DND-41 (cell line): Measurements from ENCODE around the gene KCNJ6.

Experiments used
- ATAC-seq: fragments of 200-7000 bp; cut with Tn5 transposase; 3 replicates; pipeline ENCODE4 v1.9.1; 2021; ENCODE audit warnings: low read depth; ENCODE audit not compliant: insufficient read depth
- DNase-seq: peaks from one replicate; pipeline ENCODE4 v3.0.0-alpha.2; 2020
- H2AFZ ChIP-seq: 2 replicates; pipeline ENCODE4 v1.6.0; 2012; ENCODE audit warnings: low read depth, low read length
- H3K27ac ChIP-seq: 2 replicates; pipeline ENCODE4 v1.5.1; 2012; ENCODE audit warnings: low read length, inconsistent platforms
- H3K27me3 ChIP-seq: fragments of 200-600 bp; sonication (generic); 2 replicates; pipeline ENCODE4 v1.6.0; 2012; ENCODE audit warnings: low read length, mild to moderate bottlenecking, inconsistent platforms; ENCODE audit not compliant: insufficient read depth, poor library complexity
- H3K36me3 ChIP-seq: 2 replicates; pipeline ENCODE4 v1.5.1; 2012; ENCODE audit warnings: low read length, inconsistent platforms; ENCODE audit not compliant: insufficient read depth
- H3K4me1 ChIP-seq: 2 replicates; pipeline ENCODE4 v1.5.1; 2012; ENCODE audit warnings: mild to moderate bottlenecking, low read length; ENCODE audit not compliant: insufficient read depth
- H3K4me2 ChIP-seq: 2 replicates; pipeline ENCODE4 v1.6.0; 2012; ENCODE audit warnings: mild to moderate bottlenecking, moderate library complexity, low read length, inconsistent platforms; ENCODE audit not compliant: insufficient read depth
- H3K4me3 ChIP-seq, 2 experiments: fragments of 200-600 bp in 1 of 2; shearing (Covaris generic) in 1 of 2; 2 replicates each; pipeline ENCODE4 v1.5.1; 2012 to 2016; ENCODE audit warnings: inconsistent platforms in 2 of 2, low read length in 2 of 2, mild to moderate bottlenecking in 2 of 2, low read depth in 1 of 2, moderate library complexity in 1 of 2
- H3K79me2 ChIP-seq: 2 replicates; pipeline ENCODE4 v1.6.0; 2012; ENCODE audit warnings: low read length, inconsistent platforms; ENCODE audit not compliant: insufficient read depth
- H3K9ac ChIP-seq: 2 replicates; pipeline ENCODE4 v1.6.0; 2012; ENCODE audit warnings: low read depth, mild to moderate bottlenecking, inconsistent platforms, low read length, moderate library complexity
- H3K9me3 ChIP-seq: 2 replicates; pipeline ENCODE4 v1.5.1; 2012; ENCODE audit warnings: low read length, moderate library complexity, mild to moderate bottlenecking, inconsistent platforms; ENCODE audit not compliant: insufficient read depth, severe bottlenecking
- H4K20me1 ChIP-seq: 2 replicates; pipeline ENCODE4 v1.6.0; 2012; ENCODE audit warnings: low read length; ENCODE audit not compliant: insufficient read depth
- CTCF ChIP-seq: IDR thresholded peaks from 2 replicates; pipeline ENCODE4 v1.5.1; 2012; ENCODE audit warnings: borderline replicate concordance, low read length, moderate library complexity, mild to moderate bottlenecking; ENCODE audit not compliant: poor library complexity, severe bottlenecking; ENCODE audit errors: extremely low read depth
- EZH2 ChIP-seq: IDR thresholded peaks from 3 replicates; pipeline ENCODE4 v1.6.1; 2012; ENCODE audit warnings: borderline replicate concordance, low read depth, mild to moderate bottlenecking, moderate library complexity, low read length, inconsistent platforms; ENCODE audit not compliant: severe bottlenecking

The KCNJ6 gene

DNA sequence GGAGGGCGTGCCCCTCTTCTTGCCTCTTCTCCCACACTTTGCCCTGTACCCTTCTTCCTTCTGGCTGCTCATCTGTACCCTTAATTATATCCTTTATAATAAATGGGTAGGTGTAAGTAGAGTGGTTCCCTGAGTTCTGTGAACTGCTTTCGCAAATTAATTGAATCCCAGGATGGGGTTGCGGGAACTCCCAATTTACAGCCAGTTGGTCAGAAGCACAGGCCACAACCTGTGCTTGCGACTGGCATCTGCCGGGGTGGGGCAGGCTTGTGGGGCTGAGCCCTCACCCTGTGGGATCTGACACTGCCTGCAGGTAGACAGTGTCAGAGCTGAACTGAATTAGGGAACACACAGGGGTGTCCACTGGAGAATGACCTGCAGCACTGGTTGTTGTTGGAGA lies 244.9 kb downstream of the KCNJ6 start:
- H3K36me3 ChIP-seq, result no peaks in the 10 kb centered on the region
- H3K4me2 ChIP-seq, result no peak overlapping the region
- H3K27ac ChIP-seq, result no peak overlapping the region
- H3K79me2 ChIP-seq, result no peaks in the 10 kb centered on the region
- no peaks in the 10 kb centered on the region for H4K20me1 ChIP-seq
- no peaks in the 10 kb centered on the region for H3K27me3 ChIP-seq
- no peaks in the 10 kb centered on the region for H3K4me1 ChIP-seq
- ATAC-seq, result no peak
- TF ChIP-seq CTCF, result no peak
- no peak for TF ChIP-seq EZH2
- DNase-seq, result no peak
- no peak overlapping the region for H3K9ac ChIP-seq
- no peaks in the 10 kb centered on the region for H3K9me3 ChIP-seq
- no peak overlapping the region for H3K4me3 ChIP-seq
- H2AFZ ChIP-seq, result no peak overlapping the region

DNA sequence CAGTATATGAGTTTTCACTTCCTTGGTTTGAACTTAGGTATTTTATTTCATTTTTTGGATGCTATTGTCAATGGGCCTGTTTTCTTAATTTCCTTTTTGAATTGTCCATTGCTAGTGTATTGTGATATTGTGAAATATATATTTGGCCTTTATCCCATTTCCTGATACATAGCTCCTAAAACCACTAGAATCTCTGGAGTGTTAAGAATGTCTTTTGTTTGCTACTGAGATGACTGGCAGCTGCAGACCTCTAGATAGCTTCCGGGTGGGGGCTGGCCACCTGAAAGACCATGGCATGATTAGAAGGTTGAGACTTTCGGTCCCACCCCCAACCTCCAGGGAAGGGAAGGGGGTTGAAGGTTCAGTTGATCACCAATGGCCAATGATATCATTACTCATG lies 245.4 kb downstream of the KCNJ6 start:
- Histone ChIP-seq H2AFZ (no peak overlapping the region), H3K9me3 (no peaks in the 10 kb centered on the region), H3K79me2 (no peaks in the 10 kb centered on the region), H3K27ac (no peak overlapping the region), H3K4me1 (no peaks in the 10 kb centered on the region), H3K4me2 (no peak overlapping the region), H3K4me3 (no peak overlapping the region), H4K20me1 (no peaks in the 10 kb centered on the region), H3K36me3 (no peaks in the 10 kb centered on the region), H3K9ac (no peak overlapping the region), H3K27me3 (no peaks in the 10 kb centered on the region)
- ATAC-seq (no peak), DNase-seq (no peak)
- TF ChIP-seq EZH2 (no peak), CTCF (no peak)

DNA sequence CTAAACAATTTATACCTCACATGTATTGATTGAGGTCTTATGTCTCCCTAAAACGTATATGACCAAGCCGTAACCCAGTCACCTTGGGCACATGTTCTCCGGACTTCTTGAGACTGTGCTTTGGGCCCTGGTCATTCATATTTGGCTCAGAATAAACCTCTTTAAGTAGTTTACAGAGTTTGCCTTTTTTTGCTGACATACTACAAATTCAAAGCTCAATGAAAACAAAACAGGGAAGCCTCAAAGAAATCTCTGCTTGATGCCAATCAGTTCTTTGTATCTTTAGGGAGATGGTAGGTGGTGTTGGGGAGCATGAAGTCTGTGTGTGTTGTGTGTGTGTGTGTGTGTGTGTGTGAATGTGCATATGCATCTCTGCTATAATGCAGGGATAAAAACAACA lies 247.0 kb downstream of the KCNJ6 start:
- H3K27ac ChIP-seq, result no peak overlapping the region
- H2AFZ ChIP-seq, result no peak overlapping the region
- no peaks in the 10 kb centered on the region for H3K27me3 ChIP-seq
- no peaks in the 10 kb centered on the region for H3K79me2 ChIP-seq
- no peaks in the 10 kb centered on the region for H3K4me1 ChIP-seq
- no peak for TF ChIP-seq EZH2
- no peak for TF ChIP-seq CTCF
- no peaks in the 10 kb centered on the region for H4K20me1 ChIP-seq
- no peak overlapping the region for H3K4me3 ChIP-seq
- DNase-seq, result no peak
- H3K9ac ChIP-seq, result no peak overlapping the region
- no peaks in the 10 kb centered on the region for H3K9me3 ChIP-seq
- no peak for ATAC-seq
- no peaks in the 10 kb centered on the region for H3K36me3 ChIP-seq
- no peak overlapping the region for H3K4me2 ChIP-seq

GRCh38 chr21:37668462-37669239 lies 247.6 kb downstream of the KCNJ6 start:
- H3K36me3 ChIP-seq, result no peaks in the 10 kb centered on the region
- no peaks in the 10 kb centered on the region for H3K4me1 ChIP-seq
- no peaks in the 10 kb centered on the region for H3K27me3 ChIP-seq
- H3K9ac ChIP-seq, result no peak overlapping the region
- ATAC-seq, result no peak
- H3K4me2 ChIP-seq, result no peak overlapping the region
- H2AFZ ChIP-seq, result no peak overlapping the region
- TF ChIP-seq EZH2 (no peak), CTCF (no peak)
- no peaks in the 10 kb centered on the region for H4K20me1 ChIP-seq
- no peak for DNase-seq
- H3K27ac ChIP-seq, result no peak overlapping the region
- no peak overlapping the region for H3K4me3 ChIP-seq
- no peaks in the 10 kb centered on the region for H3K79me2 ChIP-seq
- no peaks in the 10 kb centered on the region for H3K9me3 ChIP-seq
